OCI-LY7 (cell line): ENCODE data around the gene USO1. TPM values are rescaled to one million over a fixed set of nuclear protein-coding genes. Genes with fewer than 3 reads are reported as not detected.
A peak's percentile ranks its signal among the peaks of the same experiment; 100 is the strongest.

Experiments
- BruUV-seq: library from RNA; stranded (reverse); fragments of 400-500 nt; replicated peaks from 2 replicates; lab custom pipeline; 2021; lab: Mats Ljungman, UMichigan
- CTCF ChIA-PET: fragments of 300-600 bp; sonication (Branson Sonifier 250); formaldehyde crosslinking; loops from one replicate; lab custom pipeline; 2022; ENCODE audit warnings: antibody characterized with exemption; ENCODE audit not compliant: unreplicated experiment; lab: Charles Lee
- POLR2A ChIA-PET: fragments of 300-600 bp; sonication (Branson Sonifier 250); formaldehyde crosslinking; loops from one replicate; lab custom pipeline; 2022; ENCODE audit warnings: antibody characterized with exemption; lab: Charles Lee
- DNase-seq: peaks from one replicate; pipeline ENCODE4 v3.0.0-alpha.2; 2015; ENCODE audit warnings: low spot score
- H2AFZ ChIP-seq: fragments of 200-600 bp; sonication (generic), shearing (Covaris generic); 2 replicates; pipeline ENCODE4 v1.6.1; 2014; ENCODE audit warnings: mild to moderate bottlenecking, antibody characterized with exemption, low read length, moderate library complexity
- H3K27ac ChIP-seq: fragments of 200-600 bp; sonication (generic); 2 replicates; pipeline ENCODE4 v1.5.1; 2014; ENCODE audit warnings: mixed run types, low read depth, mild to moderate bottlenecking, moderate library complexity, low read length, inconsistent platforms; ENCODE audit not compliant: poor library complexity, severe bottlenecking
- H3K36me3 ChIP-seq: fragments of 200-600 bp; sonication (generic); 2 replicates; pipeline ENCODE4 v1.6.1; 2014; ENCODE audit warnings: mild to moderate bottlenecking, antibody characterized with exemption, low read length, moderate library complexity, mixed read lengths; ENCODE audit not compliant: insufficient read depth
- H3K4me1 ChIP-seq: fragments of 200-600 bp; sonication (generic); 2 replicates; pipeline ENCODE4 v1.5.1; 2014; ENCODE audit warnings: mild to moderate bottlenecking, low read length; ENCODE audit not compliant: insufficient read depth, poor library complexity, severe bottlenecking
- H3K4me2 ChIP-seq: fragments of 200-600 bp; sonication (generic); 2 replicates; pipeline ENCODE4 v1.6.1; 2014; ENCODE audit warnings: mild to moderate bottlenecking, low read length
- H3K4me3 ChIP-seq: fragments of 200-600 bp; sonication (generic); 2 replicates; pipeline ENCODE4 v1.5.1; 2014; ENCODE audit warnings: mild to moderate bottlenecking, low read depth, low read length; ENCODE audit not compliant: poor library complexity, severe bottlenecking
- H3K79me2 ChIP-seq: fragments of 200-600 bp; sonication (generic); 2 replicates; pipeline ENCODE4 v1.6.1; 2016; ENCODE audit warnings: low read depth, mild to moderate bottlenecking, low read length, moderate library complexity, mixed read lengths; ENCODE audit not compliant: insufficient read depth
- H3K9me2 ChIP-seq: fragments of 200-600 bp; sonication (generic); 2 replicates; pipeline ENCODE4 v1.6.1; 2016; ENCODE audit warnings: mild to moderate bottlenecking, low read length, mixed read lengths; ENCODE audit not compliant: insufficient read depth
- H3K9me3 ChIP-seq: fragments of 200-600 bp; sonication (generic); 2 replicates; pipeline ENCODE4 v1.6.1; 2014; ENCODE audit warnings: mild to moderate bottlenecking, mixed run types, low read length, mixed read lengths
- H4K20me1 ChIP-seq: fragments of 200-600 bp; sonication (generic); 2 replicates; pipeline ENCODE4 v1.6.1; 2014; ENCODE audit warnings: mild to moderate bottlenecking, antibody characterized with exemption, low read length, moderate library complexity, mixed read lengths; ENCODE audit not compliant: insufficient read depth
- CTCF ChIP-seq: fragments of 200-600 bp; sonication (generic); conservative IDR thresholded peaks from 2 replicates; pipeline ENCODE4 v1.5.1; 2014; ENCODE audit warnings: mild to moderate bottlenecking, antibody characterized with exemption, low read length, moderate library complexity, mixed read lengths
- EZH2phosphoT487 ChIP-seq: fragments of 200-600 bp; sonication (generic); IDR thresholded peaks from 2 replicates; pipeline ENCODE4 v1.6.1; 2018; ENCODE audit warnings: low read depth, borderline replicate concordance, mild to moderate bottlenecking, mixed run types, antibody characterized with exemption, low read length, moderate library complexity, mixed read lengths
- intact Hi-C: fragments of 100-400 bp; cut with micrococcal nuclease; formaldehyde crosslinking; loops from one replicate; pipeline ENCODE4 v1.10.0; 2022; ENCODE audit not compliant: unreplicated experiment
- total RNA-seq, 2 experiments: library from RNA; depleted of rRNA in 1 of 2; stranded (reverse); fragments of >200 nt in 1 of 2; shearing (Covaris generic) in 1 of 2; gene quantifications; 2 replicates each; pipeline ENCODE4 v1.2.3, GENCODE V29; 2014 to 2022

Gene USO1
- total RNA-seq, 2 experiments from 2014 or later, result 38.0 to 54.6 TPM

- Histone ChIP-seq H3K27ac (no peak overlapping the region), H3K79me2 (no peaks in the 10 kb centered on the region)
Observed at GRCh38 chr4:75834095-75834771, 109.9 kb downstream of the USO1 start.

GRCh38 chr4:75834772-75835154 lies 110.4 kb downstream of the USO1 start:
- TF ChIP-seq EZH2phosphoT487 (no peak), CTCF (no peak)
- H2AFZ ChIP-seq, result peak overlapping the region; percentile 51; the same call in 1 of the 2 replicates
- H3K79me2 ChIP-seq, result no peaks in the 10 kb centered on the region
- H3K9me2 ChIP-seq, result no peaks in the 10 kb centered on the region
- H4K20me1 ChIP-seq, result no peaks in the 10 kb centered on the region
- H3K36me3 ChIP-seq, result no peaks in the 10 kb centered on the region
- no peak overlapping the region for H3K4me3 ChIP-seq
- no peak overlapping the region for H3K4me2 ChIP-seq
- no peak for DNase-seq
- no peak overlapping the region for H3K27ac ChIP-seq
- H3K9me3 ChIP-seq, result no peaks in the 10 kb centered on the region
- no TSS peak for BruUV-seq
- POLR2A ChIA-PET, result interaction anchor here (0.6 kb wide), 1 partner anchor 285 kb away, joined by 4 read pairs; no protein-coding TSS in a partner anchor
- no peaks in the 10 kb centered on the region for H3K4me1 ChIP-seq
- CTCF ChIA-PET, result no interaction called here
- intact Hi-C loops, result no loop called here

More at GRCh38 chr4:75834095-75834771, 109.9 kb downstream of the USO1 start:
- H3K4me3 ChIP-seq, result no peak overlapping the region
- no peaks in the 10 kb centered on the region for H3K9me2 ChIP-seq
- no peaks in the 10 kb centered on the region for H4K20me1 ChIP-seq
- TF ChIP-seq EZH2phosphoT487, result no peak
- no peak for TF ChIP-seq CTCF
- ChIA-PET POLR2A (interaction anchor here (0.6 kb wide), 1 partner anchor 284 kb away, joined by 4 read pairs; no protein-coding TSS in a partner anchor), CTCF (no interaction called here)
- BruUV-seq, result no TSS peak
- intact Hi-C loops, result no loop called here
- peak overlapping the region; percentile 51; the same call in 1 of the 2 replicates for H2AFZ ChIP-seq
- H3K9me3 ChIP-seq, result no peaks in the 10 kb centered on the region
- peak; percentile 16 for DNase-seq
- no peaks in the 10 kb centered on the region for H3K4me1 ChIP-seq
- no peak overlapping the region for H3K4me2 ChIP-seq
- no peaks in the 10 kb centered on the region for H3K36me3 ChIP-seq
